ENCODE data around the gene OR2A14.
"Not testable (repeated sequence)": the region's sequence is repeated elsewhere in the genome, so short reads cannot be mapped to it uniquely, and the experiment has no call there.

OR2A14 gene

DNA sequence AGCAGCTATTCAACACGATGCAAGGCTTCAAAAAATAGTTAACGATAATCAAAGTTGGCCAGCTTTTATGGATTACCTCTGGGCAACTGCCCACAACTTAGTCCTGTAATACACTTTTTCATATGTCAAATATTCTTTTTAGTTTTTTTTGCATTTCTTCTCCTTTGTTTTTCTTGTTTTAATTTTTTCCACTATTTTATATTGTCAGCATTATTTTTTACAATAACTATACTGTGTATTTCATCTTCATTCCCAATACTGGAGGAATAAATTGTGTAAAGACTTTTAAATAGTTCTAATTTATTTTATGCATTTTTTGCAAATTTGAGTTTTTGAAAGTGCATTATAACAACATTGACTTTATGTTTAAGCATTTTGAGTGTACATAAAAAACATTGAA is 41.8 kb downstream of the OR2A14 start:
- DNase-seq, result no peak

DNA sequence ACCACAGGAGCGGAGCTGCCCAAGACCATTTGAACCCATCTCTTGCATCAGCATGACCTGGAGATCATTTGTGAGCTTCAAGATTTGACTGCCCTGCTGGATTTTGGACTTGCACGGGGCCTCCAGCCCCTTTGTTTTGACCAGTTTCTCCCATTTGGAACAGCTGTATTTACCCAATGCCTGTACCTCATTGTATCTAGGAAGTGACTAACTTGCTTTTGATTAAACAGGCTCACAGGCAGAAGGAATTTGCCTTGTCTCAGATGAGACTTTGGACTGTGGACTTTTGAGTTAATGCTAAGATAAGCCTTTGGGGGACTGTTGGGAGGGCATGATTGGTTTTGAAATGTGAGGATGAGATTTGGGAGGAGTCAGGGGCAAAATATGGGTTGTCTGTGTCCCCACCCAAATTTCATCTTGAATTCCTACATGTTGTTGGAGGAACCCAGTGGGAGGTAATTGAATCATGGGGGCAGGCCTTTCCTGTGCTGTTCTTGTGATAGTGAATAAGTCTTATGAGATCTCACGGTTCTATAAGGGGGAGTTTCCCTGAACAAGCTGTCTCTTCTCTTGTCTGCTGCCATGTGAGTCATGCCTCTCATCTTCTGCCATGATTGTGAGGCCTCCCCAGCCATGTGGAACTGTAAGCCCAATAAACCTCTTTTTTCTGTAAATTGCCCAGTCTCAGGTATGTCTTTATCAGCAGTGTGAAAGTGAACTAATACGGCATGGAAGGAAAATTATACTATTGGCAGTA is 48.8 kb downstream of the OR2A14 start:
- DNase-seq, result not testable (repeated sequence)

DNA sequence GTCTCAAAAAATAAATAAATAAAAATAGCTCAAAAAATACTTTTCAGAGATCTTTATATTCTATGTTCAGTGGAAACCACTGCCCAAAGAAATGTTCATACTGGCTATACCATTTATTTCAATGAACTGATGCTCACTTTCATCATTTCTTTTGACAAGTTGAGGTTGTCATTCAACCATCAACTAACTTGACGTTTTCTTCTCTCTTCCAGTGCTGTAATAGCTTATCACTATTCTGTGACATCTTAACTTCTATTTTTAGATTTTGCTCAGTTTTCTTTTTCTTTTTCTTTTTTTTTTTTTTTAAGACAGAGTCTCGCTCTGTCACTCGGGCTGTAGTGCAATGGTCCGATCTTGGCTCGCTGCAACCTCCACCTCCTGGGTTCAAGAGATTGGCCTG is 51.6 kb downstream of the OR2A14 start:
- DNase-seq, result no peak

DNA sequence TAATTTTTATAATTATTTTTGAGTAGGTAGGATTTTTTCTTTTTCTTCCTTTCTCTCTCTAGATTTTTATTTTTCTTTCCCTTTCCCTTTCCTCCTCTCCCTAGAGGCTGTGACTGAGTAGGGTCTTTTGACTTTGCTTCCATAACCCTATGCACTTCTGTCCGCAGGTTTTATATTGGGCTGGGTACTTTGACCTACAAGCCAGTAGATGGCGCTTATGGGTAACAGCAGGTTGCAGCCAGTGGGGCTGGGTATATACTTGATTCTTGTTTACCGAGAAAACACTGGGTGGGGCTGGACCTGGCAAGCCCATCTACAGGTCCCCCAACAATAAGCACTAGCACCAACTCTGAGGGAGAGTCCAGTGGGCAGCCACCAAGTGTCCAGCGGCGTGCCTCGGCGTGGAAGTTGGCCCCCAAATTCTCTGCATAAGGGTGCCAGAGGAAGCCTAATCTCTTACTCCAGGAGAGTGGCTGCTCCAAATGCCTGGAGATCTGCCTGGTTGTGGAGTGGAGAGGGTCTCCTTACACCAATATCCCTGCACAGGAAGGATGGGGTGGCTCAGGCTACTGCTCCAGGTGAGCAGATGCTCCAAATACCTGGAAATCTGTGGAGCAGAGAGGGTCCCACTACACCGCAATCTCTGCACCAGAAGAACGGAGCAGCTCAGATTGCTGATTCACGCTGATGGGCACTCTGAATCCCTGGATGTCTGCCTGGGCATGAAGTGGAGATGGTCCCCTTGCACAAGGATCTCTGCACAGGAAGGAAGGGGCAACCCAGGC is 55.6 kb downstream of the OR2A14 start:
- DNase-seq, result not testable (repeated sequence)

DNA sequence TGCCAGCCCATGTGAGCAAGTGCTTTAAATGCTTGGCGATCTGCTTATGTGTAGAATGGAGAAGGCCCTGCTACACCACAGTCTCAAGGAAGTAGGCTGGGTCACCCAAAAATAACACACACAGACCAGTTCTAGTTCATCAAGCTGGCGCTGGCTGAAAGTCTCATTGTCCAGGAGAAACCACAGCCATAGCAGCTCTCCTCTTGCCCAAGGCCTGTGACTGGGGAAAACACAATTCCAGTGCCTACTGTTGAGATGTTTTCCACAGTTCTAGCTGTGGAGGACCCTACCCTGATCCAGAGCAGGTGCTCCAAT is 56.1 kb downstream of the OR2A14 start:
- DNase-seq, result not testable (repeated sequence)
